NCI-H1930 (cell line): ENCODE data around the gene WDR37.

Experiments
- DNase-seq, 2 experiments: peaks; one replicate each; lab custom pipeline; 2025; lab: John Stamatoyannopoulos, UW

Gene WDR37

DNA sequence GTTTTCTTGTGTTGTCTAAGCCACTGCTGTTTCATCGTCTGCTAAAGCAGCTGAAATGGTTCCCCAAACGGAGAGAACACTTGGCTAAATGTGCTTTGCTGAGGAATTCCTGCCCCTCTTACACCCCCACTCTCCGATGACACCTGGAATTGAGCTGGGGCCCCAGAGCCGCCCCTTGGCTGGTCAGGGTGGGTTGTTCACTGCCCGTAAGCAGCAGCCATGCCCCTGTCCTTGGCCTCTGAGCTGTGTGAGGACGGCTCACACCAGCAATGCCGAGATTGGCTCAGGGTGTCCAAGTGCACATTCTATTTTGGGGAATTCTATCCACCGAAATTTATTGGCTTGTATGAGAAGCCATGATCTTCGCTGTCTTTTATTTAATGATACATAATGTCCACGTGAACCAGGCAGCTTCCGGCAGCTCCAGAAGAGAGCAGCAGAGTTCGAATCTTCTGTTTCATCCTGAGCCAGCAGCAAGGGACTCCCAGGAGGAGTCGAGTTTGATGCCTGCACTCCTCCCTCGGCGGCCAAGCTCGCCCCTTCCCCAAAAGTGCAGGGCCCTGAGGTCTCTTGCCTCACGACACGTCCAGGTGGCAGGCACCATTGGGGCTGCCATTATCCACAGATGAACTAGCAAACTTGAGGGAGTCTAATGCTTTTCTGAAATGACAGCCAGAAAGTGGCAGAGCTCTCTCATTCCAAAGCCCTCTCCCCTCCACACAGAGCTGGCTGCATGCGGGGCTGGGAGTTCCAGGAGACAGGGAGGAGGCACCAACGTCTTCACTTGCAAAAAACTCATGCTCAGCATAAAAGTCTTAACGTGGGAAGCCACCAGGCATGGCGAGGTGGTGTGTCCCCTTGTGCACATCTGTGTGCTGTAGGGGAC lies 114.0 kb downstream of the WDR37 start:
- no peak for DNase-seq

DNA sequence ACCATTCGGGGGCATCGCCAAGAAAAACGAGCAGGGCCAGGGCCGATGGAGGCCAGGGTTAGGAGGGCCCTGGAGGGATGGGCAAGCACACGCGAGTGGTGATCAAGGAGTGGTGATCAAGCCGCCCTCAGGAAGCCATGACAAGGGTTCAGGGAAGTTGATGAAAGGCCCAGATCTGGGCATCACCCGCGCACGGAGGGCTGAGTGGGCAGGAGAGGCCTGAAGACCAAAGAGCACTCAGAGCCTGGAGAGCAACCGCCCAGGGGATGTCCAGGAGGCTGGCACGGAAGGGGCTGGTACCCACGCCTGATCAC lies 114.6 kb downstream of the WDR37 start:
- DNase-seq = no peak

DNA sequence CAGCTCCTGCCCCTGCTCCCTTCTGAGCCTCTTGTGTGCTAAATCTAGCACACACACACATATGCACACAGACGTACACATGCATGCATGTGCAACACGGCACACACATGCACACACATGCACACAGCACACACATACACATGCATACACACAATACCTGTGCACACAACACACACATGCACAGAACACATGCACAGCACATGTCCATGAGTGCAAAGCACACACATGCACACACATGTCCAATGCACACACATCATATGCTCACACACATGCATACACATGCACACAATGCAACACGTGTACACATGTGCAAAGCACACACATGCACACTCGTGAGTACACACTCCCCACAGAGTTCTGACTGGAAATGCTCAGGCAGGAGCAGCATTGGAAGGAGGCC lies 115.0 kb downstream of the WDR37 start:
- DNase-seq = no peak

DNA sequence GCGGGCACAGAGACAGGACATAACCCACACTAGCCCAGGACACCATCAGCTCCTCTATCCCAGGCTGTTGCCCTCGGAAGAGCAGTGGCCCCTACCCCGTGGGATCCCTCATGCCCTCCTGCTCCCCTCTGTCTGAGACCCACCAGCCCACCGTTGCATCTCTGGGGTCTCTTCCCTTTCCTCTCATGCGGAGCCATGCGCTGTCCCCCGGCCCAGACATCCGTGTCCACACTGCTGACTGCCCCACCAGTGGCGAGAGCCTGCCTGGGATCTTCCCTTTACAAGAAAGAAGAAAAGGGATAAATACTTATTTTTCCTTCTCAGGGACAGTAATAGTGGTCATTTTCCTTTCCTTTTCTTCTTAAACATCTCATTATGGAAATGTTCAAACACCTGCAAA lies 115.4 kb downstream of the WDR37 start:
- DNase-seq = no peak

DNA sequence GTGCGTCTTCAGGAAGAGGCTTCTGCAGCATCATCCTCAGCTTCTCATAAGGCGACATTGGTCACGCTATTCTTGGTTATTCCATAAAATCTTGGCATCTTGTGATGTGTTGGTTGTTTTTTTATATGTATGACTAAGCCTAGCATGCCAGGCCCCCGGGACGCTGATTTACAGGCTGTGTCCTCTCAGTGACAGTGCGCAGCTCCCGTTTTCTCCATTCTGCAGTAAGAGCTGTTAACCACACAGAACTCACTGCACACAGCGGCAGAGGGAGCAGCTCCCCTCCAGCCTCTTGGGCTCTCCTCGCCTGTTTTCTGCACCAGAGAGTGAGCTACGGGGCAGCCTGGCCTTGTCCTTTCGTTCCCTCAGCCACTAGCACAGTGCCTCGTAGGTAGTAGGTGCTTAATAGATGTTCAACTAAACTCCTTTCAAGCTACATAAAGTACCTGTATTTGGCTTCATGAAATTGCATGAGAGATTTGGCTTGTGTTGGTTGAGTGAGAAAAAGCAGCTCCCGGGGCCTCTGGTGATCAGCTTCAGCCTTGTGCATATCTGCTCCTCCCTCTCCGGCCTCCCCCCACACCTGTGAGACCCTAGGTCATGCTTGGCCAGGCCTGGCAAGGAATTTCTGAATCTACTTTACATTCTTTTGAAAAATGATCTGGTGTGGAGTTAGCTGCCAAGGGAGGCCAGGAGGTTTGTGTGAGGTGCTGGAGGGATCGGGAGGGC lies 116.2 kb downstream of the WDR37 start:
- DNase-seq = no peak

DNA sequence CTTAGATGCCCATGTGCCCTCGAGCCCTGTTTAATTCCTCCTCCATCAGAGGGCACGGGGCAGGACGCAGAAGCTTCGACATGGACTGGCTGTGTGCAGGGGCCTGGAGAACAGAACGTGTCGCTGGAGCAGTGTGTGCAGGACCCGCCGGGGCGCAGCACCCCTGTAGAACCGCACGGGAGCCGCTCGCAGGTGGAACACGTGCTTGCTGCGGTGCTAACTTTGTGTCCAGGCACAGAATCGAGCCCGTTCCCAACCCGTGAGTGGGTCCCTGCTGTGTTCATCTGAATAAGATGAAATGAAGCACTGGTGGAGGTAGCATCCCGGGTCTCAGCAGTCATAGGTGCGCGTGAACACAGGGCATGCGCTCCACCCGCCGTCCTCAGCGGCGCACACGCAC lies 116.9 kb downstream of the WDR37 start:
- DNase-seq = no peak

DNA sequence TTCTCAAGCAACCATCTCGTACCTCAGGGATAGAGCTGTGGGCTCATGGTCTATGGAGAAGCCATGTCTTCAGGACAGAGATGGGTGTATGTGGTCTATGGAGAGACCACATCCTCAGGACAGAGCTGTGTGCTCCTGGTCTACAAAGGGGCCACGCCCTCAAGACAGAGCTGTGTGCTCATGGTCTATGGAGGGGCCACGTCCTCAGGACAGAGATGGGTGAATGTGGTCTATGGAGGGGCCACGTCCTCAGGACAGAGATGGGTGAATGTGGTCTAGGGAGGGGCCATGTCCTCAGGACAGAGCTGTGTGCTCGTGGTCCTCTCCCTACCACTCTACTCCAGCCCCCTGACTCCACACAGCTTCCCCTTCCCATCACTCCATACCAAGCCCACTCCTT lies 117.8 kb downstream of the WDR37 start:
- DNase-seq = no peak

DNA sequence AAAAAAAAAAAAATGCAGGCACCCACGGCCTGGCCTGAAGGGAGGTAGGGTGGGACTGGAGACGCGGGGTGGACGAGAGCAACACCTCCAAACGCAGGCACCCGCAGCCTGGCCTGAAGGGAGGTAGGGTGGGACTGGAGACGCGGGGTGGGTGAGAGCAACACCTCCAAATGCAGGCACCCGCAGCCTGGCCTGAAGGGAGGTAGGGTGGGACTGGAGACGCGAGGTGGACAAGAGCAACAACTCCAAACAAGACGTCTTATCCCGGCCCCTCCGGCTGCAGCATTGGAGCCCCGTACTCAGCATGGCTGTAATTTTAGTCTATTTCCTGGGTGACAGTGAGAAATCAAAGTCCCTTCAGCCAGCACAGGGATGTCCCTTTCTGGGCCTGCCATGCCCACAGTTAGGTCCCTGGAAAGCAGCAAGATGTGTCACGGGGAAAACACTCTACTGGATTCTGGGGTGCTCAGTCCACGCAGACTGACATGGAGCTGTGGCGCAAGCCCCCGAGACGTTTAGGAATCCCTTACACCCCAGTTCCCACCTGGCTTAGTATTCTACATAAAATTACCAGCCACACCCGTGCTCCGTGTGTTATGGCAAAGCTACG lies 119.9 kb downstream of the WDR37 start:
- no peak for DNase-seq

DNA sequence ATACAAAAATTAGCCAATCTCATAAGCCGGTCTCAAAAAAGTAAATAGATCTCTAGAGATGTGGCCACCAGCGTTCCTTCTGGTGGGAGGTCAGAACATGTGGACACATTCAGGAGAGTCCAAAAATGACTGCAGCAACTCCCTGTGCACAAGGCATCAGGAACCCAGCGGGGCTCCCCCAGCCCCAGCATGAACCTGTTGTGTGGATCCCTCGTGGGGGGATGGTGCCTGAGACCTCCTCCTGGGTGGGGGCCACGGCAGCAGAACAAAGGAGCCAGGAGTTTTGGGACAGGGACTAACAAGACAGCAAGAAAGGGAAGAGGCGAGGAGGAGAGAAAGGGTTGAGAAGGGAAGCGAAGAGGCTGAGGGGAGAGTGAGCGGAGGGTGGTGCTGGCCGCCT lies 121.8 kb downstream of the WDR37 start:
- no peak for DNase-seq

DNA sequence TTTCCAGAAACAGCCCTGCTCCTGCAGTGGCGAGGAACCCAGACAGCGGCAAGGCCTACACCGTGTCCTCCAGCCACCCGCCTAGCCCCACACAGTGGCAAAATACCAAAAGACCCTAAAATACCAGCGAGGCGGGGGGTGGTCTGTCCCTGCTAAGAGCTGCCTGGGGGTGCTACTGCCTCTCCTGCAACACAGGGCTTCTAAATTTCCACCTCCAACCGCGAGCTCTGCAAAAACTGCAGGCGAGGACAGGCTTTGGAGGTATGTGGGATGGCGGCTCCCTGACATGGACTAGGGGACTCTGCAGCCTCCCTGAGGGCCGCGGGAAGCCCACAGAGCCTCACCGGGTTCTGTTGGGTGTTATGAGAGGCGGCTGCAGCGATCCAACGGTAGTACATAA lies 122.3 kb downstream of the WDR37 start:
- DNase-seq = no peak

DNA sequence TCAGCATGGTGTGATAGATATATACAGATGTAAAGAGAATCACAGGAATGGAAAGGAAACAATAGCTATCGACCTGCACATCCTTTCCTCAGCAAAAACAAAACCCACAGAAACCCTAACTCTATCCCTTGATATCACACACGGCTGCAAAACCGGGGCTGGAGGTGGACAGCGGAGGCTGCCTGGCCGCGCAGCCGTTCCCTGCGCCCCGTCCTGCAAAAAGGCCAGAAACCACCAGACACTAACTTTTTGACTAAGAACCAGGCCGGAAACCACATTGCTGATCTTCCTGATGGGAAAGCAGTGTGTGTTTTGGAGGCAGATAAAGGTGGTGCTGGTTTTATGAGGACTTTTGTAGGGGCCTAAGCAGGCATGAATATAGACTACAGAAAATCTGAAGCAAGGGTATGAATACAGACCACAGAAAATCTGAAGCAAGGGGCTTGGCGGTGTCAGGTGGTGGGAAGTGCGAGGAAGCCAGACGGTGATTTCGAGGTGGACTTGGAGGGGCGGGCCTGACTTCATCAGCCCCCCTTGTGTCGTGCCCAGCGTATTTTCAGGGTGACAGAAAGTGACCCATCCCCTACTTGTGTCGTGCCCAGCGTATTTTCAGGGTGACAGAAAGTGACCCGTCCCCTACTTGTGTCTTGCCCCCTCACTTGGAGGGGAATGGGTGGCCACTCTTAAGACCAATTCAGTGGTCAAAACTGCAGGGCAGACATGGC lies 123.3 kb downstream of the WDR37 start:
- DNase-seq = no peak

DNA sequence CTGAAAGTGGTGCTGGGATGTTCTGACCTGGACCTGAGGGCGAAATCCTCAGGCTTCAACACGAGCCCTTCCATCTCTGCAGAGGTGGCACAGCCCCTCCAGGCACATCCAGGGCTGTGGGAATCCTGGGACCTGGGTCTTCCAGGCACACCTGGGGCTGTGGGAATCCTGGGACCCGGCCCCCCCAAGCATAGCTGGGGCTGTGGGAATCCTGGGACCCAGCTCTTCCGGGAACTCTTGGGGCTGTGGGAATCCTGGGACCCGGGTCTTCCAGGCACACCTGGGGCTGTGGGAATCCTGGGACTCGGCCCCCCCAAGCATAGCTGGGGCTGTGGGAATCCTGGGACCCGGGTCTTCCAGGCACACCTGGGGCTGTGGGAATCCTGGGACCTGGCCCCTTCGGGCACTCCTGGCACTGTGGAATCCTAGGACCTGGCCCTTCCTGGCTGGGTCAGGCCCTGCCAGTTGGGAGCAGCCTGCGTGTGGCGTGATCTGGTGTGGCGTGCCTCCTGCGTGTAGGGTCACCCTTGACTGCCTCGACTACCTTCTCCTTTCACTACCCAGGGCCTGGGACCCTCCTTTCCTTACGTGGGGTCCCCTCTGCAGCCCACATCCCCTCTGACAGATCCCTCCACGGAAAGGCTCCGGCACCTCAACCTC lies 124.0 kb downstream of the WDR37 start:
- DNase-seq = no peak

DNA sequence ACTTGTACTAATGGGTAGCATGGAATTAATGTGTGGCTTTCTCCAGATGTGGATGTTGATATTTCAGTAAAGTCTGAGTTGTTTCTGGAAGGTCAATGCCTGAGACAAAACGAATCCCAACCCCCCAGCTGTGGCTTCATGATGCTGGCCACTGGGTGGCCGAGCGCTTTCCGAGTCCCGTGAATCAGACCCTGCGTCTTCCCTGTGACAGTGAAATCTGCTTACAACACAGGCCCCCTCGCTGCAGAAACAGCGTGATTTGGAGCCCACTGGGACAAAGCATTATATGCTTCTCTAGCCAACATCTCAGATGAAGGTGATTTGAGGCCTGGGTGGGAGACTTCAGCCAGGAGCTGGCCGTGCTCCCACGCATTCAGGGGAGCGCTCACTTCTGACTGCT lies 124.7 kb downstream of the WDR37 start:
- DNase-seq = no peak
